ENCODE results near the gene HES4. TPM values are rescaled to one million over a fixed set of nuclear protein-coding genes. Genes with fewer than 3 reads are reported as not detected.

HES4 gene
- total RNA-seq, 4 donors from 2014 or later, result 30.4 to 70.4 (median 40.9) TPM

- no peak for DNase-seq (ENCODE audit: low spot score in 2 of 2)
Measured at GRCh38 chr1:973459-974292, 26.2 kb downstream of the HES4 start.

GRCh38 chr1:972726-973458, 27.0 kb downstream of the HES4 start:
- intact Hi-C loops (cut with DNase I; ENCODE audit: low total_unique reads), result no loop called here
- DNase-seq (ENCODE audit: low spot score in 2 of 2), result no peak
- no peak overlapping the region for H3K4me3 ChIP-seq (ENCODE audit: low read depth, poor library complexity, severe bottlenecking)
- 81 to 83% methylated on average over 20 to 28 of the region's 28 CpGs for WGBS, 2 donors
- TF ChIP-seq, protein P1, sequence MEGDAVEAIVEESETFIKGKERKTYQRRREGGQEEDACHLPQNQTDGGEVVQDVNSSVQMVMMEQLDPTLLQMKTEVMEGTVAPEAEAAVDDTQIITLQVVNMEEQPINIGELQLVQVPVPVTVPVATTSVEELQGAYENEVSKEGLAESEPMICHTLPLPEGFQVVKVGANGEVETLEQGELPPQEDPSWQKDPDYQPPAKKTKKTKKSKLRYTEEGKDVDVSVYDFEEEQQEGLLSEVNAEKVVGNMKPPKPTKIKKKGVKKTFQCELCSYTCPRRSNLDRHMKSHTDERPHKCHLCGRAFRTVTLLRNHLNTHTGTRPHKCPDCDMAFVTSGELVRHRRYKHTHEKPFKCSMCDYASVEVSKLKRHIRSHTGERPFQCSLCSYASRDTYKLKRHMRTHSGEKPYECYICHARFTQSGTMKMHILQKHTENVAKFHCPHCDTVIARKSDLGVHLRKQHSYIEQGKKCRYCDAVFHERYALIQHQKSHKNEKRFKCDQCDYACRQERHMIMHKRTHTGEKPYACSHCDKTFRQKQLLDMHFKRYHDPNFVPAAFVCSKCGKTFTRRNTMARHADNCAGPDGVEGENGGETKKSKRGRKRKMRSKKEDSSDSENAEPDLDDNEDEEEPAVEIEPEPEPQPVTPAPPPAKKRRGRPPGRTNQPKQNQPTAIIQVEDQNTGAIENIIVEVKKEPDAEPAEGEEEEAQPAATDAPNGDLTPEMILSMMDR (IDR thresholded peaks at IDR 0.05), result no peak
- TF ChIP-seq POLR2A (IDR thresholded peaks at IDR 0.05), result no peak

More at GRCh38 chr1:973459-974292, 26.2 kb downstream of the HES4 start:
- 76 to 82% methylated on average over 22 to 27 of the region's 28 CpGs for WGBS, 2 donors
- TF ChIP-seq POLR2A (IDR thresholded peaks at IDR 0.05), result no peak
- TF ChIP-seq, protein P1 (IDR thresholded peaks at IDR 0.05), result no peak
- H3K4me3 ChIP-seq (ENCODE audit: low read depth, poor library complexity, severe bottlenecking), result no peak overlapping the region
- intact Hi-C loops (cut with DNase I; ENCODE audit: low total_unique reads), result no loop called here

DNA sequence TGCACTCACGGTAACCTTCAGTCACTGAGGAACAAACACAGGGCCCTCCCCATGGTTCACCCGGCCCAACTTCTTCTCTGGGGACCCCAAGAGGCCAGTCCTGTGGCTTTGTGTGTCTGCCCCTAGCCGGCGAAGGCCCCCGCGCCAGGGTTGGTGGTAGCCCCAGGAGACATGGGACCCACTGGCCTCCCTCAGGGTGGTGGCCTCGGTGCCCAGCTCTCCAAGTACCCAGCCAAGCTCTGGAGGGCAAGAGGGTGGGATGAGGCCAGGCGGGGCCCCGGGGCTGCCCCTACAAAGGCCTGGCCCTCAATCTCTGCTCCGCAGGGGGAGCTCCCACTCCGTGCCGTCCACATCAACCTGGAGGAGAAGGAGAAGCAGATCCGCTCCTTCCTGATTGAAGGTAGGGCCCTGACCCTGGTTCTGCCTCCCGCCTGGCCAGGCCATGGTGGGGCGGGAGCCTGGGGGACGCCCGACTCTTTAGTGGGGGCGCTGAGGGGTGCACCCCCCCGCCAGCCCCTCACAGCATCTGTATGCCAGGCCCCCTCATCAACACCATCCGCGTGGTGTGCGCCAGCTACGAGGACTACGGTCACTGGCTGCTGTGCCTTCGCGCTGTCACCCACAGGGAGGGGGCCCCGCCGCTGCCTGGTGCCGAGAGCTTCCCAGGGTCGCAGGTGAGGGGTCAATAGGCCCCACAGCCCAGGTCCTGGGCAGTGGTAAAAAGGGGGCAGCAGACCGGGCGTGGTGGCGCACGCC, 28.0 kb downstream of the HES4 start:
- H3K4me3 ChIP-seq (ENCODE audit: low read depth, poor library complexity, severe bottlenecking), result no peak overlapping the region
- WGBS, 2 donors, result 79 to 84% methylated on average over 23 to 28 of the region's 34 CpGs
- no peak for TF ChIP-seq POLR2A (IDR thresholded peaks at IDR 0.05)
- TF ChIP-seq, protein P1 (IDR thresholded peaks at IDR 0.05), result no peak
- intact Hi-C loops (cut with DNase I; ENCODE audit: low total_unique reads), result no loop called here
- DNase-seq (ENCODE audit: low spot score in 2 of 2), result no peak

DNA sequence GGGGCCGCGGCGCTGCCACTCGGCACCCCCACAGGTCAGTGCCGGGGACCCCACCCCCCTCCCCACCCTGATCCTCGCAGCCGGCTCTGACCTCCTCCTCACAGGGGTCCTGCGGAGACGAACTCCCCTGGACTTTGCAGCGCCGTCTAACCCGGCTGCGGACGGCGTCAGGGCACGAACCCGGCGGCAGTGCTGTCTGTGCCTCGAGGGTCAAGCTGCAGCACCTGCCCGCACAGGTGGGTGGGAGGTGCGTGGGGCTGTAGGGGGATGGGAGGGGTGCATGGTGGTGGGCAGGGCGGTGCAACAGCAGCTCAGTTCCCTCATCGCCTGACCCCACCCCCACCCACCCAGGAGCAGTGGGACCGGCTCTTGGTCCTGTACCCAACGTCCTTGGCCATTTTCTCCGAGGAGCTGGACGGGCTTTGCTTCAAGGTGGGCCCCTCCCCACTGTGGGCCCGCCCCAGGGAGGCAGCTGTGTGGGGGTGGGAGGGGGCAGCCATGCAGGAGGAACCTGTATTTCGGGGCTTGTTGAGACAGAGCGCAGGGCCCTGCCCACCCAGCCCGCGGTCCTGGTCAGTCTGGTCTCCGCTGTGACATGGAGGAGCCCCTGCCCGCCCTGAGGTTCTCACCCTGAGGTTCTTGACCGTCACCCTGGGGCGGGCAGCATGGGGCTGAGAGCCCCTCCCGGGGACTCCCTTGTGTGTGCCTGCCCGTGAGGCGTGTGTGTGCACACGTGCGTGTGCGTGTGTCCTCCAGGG, 28.7 kb downstream of the HES4 start:
- WGBS, 2 donors, result 22 to 30% methylated on average over 27 of the region's 42 CpGs
- intact Hi-C loops (cut with DNase I; ENCODE audit: low total_unique reads), result no loop called here
- H3K4me3 ChIP-seq (ENCODE audit: low read depth, poor library complexity, severe bottlenecking), result no peak overlapping the region
- no peak for DNase-seq (ENCODE audit: low spot score in 2 of 2)
- TF ChIP-seq, protein P1 (IDR thresholded peaks at IDR 0.05), result no peak
- no peak for TF ChIP-seq POLR2A (IDR thresholded peaks at IDR 0.05)

All from lower leg skin (tissue), 4 donors.